Keratinocyte (primary cell): Measurements from ENCODE around the gene GLDN. TPM values are rescaled to one million over a fixed set of nuclear protein-coding genes. Genes with fewer than 3 reads are reported as not detected.

Experiments used
- DNase-seq: peaks from one replicate; pipeline ENCODE4 v3.0.0-alpha.2; 2011; ENCODE audit warnings: low read depth, missing footprints, low spot score
- FAIRE-seq: peaks from 2 replicates; lab custom pipeline; 2011; peaks lifted over from hg19 to GRCh38; lab: Jason Lieb, UNC
- H2AFZ ChIP-seq: 2 replicates; pipeline ENCODE4 v1.6.0; 2012; ENCODE audit warnings: low read length, control low read depth, inconsistent platforms; ENCODE audit not compliant: control insufficient read depth
- H3K27ac ChIP-seq: 2 replicates; pipeline ENCODE4 v1.5.1; 2011; ENCODE audit warnings: low read length; ENCODE audit not compliant: control insufficient read depth, insufficient read depth
- H3K27me3 ChIP-seq: 3 replicates; pipeline ENCODE4 v1.6.0; 2011; ENCODE audit warnings: low read length; ENCODE audit not compliant: control insufficient read depth, insufficient read depth; ENCODE audit errors: extremely low read depth
- H3K36me3 ChIP-seq, 2 experiments: 2 replicates in 1 of 2; 3 replicates in 1 of 2; pipeline ENCODE4 v1.5.1; 2011; ENCODE audit warnings: low read length in 2 of 2, mild to moderate bottlenecking in 1 of 2; ENCODE audit not compliant: control insufficient read depth in 2 of 2, insufficient read depth in 2 of 2; ENCODE audit errors: extremely low read depth in 1 of 2
- H3K4me1 ChIP-seq: 3 replicates; pipeline ENCODE4 v1.5.1; 2011; ENCODE audit warnings: low read length; ENCODE audit not compliant: control insufficient read depth, insufficient read depth; ENCODE audit errors: extremely low read depth
- H3K4me2 ChIP-seq: 3 replicates; pipeline ENCODE4 v1.6.0; 2011; ENCODE audit warnings: low read depth, low read length; ENCODE audit not compliant: control insufficient read depth, insufficient read depth; ENCODE audit errors: extremely low read depth
- H3K4me3 ChIP-seq, 3 experiments: fragments of 200-600 bp in 1 of 3; sonication (generic) in 1 of 3; 2 replicates in 2 of 3; 3 replicates in 1 of 3; pipeline ENCODE4 v1.5.1; 2011 to 2016; ENCODE audit warnings: low read length in 3 of 3, mild to moderate bottlenecking in 3 of 3, control low read depth in 2 of 3, inconsistent platforms in 1 of 3, low read depth in 1 of 3, mixed read lengths in 1 of 3, mixed run types in 1 of 3, moderate library complexity in 1 of 3; ENCODE audit not compliant: control insufficient read depth in 2 of 3, insufficient read depth in 2 of 3; ENCODE audit errors: extremely low read depth in 1 of 3
- H3K79me2 ChIP-seq: 2 replicates; pipeline ENCODE4 v1.6.0; 2012; ENCODE audit warnings: low read length; ENCODE audit not compliant: control insufficient read depth, insufficient read depth
- H3K9ac ChIP-seq: 3 replicates; pipeline ENCODE4 v1.6.0; 2011; ENCODE audit warnings: low read length; ENCODE audit not compliant: control insufficient read depth, insufficient read depth; ENCODE audit errors: extremely low read depth
- H3K9me1 ChIP-seq: 3 replicates; pipeline ENCODE4 v1.6.0; 2011; ENCODE audit warnings: low read length; ENCODE audit not compliant: control insufficient read depth, insufficient read depth; ENCODE audit errors: extremely low read depth
- H3K9me3 ChIP-seq: 2 replicates; pipeline ENCODE4 v1.5.1; 2012; ENCODE audit warnings: low read depth, low read length; ENCODE audit not compliant: control insufficient read depth
- H4K20me1 ChIP-seq: 3 replicates; pipeline ENCODE4 v1.6.0; 2011; ENCODE audit warnings: low read length; ENCODE audit not compliant: control insufficient read depth, insufficient read depth; ENCODE audit errors: extremely low read depth
- CTCF ChIP-seq, 3 experiments: IDR thresholded peaks in 1 of 3; conservative IDR thresholded peaks in 1 of 3; optimal IDR thresholded peaks in 1 of 3; 2 replicates in 2 of 3; 3 replicates in 1 of 3; pipeline versions ENCODE3 to v1.5.1; 2011; ENCODE audit warnings: low read length in 3 of 3, mild to moderate bottlenecking in 3 of 3, moderate library complexity in 2 of 3, control low read depth in 1 of 3, inconsistent platforms in 1 of 3; ENCODE audit not compliant: insufficient read depth in 2 of 3; ENCODE audit errors: extremely low read depth in 1 of 3
- EZH2 ChIP-seq: IDR thresholded peaks from one replicate; pipeline ENCODE4 v1.6.1; 2012; ENCODE audit warnings: inconsistent platforms, mild to moderate bottlenecking, low read length, moderate library complexity
- dilution Hi-C: fragments of 300-500 bp; cut with MboI; formaldehyde crosslinking; loops from one replicate; pipeline ENCODE4 v1.7.0; 2020; ENCODE audit warnings: low sequenced_read_pairs; ENCODE audit not compliant: extremely low pct_ligation_motif_present
- polyA plus RNA-seq, 5 experiments: library from polyadenylated mRNA; depleted of rRNA in 3 of 5; stranded (reverse) in 3 of 5; stranded (forward) in 1 of 5; unstranded in 1 of 5; fragments of >200 nt; gene quantifications; 1 replicate in 1 of 5; 2 replicates in 3 of 5; 3 replicates in 1 of 5; pipeline versions ENCODE4 v1.2.1 to v1.2.3, GENCODE V29; 2011 to 2012; ENCODE audit warnings: missing spikeins in 2 of 5, low read depth in 1 of 5, low replicate concordance in 1 of 5

Gene GLDN
- polyA plus RNA-seq, 1 donor (not counting 4 experiments of a cell fraction or from before 2014, with no cell fraction given) = 0.09 TPM

- Histone ChIP-seq H3K79me2 (no peaks in the 10 kb centered on the region), H3K27ac (no peak overlapping the region), H2AFZ (no peak overlapping the region), H3K4me1 (no peaks in the 10 kb centered on the region), H3K4me3 (no peak overlapping the region), H3K36me3 (no peaks in the 10 kb centered on the region), H3K27me3 (no peaks in the 10 kb centered on the region), H3K9ac (no peak overlapping the region), H4K20me1 (no peaks in the 10 kb centered on the region), H3K9me3 (no peaks in the 10 kb centered on the region), H3K9me1 (no peaks in the 10 kb centered on the region), H3K4me2 (no peak overlapping the region)
- no peak for TF ChIP-seq CTCF (optimal IDR thresholded peaks at IDR 0.05 in 1 of 3, IDR thresholded peaks at IDR 0.05 in 1 of 3, conservative IDR thresholded peaks at IDR 0.05 in 1 of 3; ENCODE audit: extremely low read depth in 1 of 3, insufficient read depth in 2 of 3, low read length in 3 of 3)
- TF ChIP-seq EZH2 = no peak
- peak; percentile 59 for FAIRE-seq
- dilution Hi-C loops = no loop called here
- no peak for DNase-seq
These were observed 34.6 kb downstream of the GLDN start for GRCh38 chr15:51375966-51376640.

- H3K27ac ChIP-seq = no peak overlapping the region
- dilution Hi-C loops = no loop called here
- H2AFZ ChIP-seq = no peak overlapping the region
- no peaks in the 10 kb centered on the region for H3K27me3 ChIP-seq
- H3K4me3 ChIP-seq = no peak overlapping the region
- no peaks in the 10 kb centered on the region for H3K79me2 ChIP-seq
- DNase-seq (no peak), FAIRE-seq (no peak)
- no peak overlapping the region for H3K9ac ChIP-seq
- H3K4me2 ChIP-seq = no peak overlapping the region
- H3K9me3 ChIP-seq = no peaks in the 10 kb centered on the region
- no peaks in the 10 kb centered on the region for H4K20me1 ChIP-seq
- no peaks in the 10 kb centered on the region for H3K9me1 ChIP-seq
- TF ChIP-seq EZH2 = no peak
- TF ChIP-seq CTCF (optimal IDR thresholded peaks at IDR 0.05 in 1 of 3, IDR thresholded peaks at IDR 0.05 in 1 of 3, conservative IDR thresholded peaks at IDR 0.05 in 1 of 3; ENCODE audit: extremely low read depth in 1 of 3, insufficient read depth in 2 of 3, low read length in 3 of 3) = no peak
- no peaks in the 10 kb centered on the region for H3K36me3 ChIP-seq
- no peaks in the 10 kb centered on the region for H3K4me1 ChIP-seq
These were observed 35.8 kb downstream of the GLDN start for GRCh38 chr15:51377038-51377786.
